GM19467 (cell line): ENCODE measurements around the gene KLK4.

Experiments used
- ATAC-seq: cut with Tn5 transposase; IDR thresholded peaks from one replicate; pipeline ENCODE4 v1.9.1; 2021; ENCODE audit warnings: mild to moderate bottlenecking, moderate library complexity; ENCODE audit not compliant: unreplicated experiment

Gene KLK4, protein sequence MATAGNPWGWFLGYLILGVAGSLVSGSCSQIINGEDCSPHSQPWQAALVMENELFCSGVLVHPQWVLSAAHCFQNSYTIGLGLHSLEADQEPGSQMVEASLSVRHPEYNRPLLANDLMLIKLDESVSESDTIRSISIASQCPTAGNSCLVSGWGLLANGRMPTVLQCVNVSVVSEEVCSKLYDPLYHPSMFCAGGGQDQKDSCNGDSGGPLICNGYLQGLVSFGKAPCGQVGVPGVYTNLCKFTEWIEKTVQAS

DNA sequence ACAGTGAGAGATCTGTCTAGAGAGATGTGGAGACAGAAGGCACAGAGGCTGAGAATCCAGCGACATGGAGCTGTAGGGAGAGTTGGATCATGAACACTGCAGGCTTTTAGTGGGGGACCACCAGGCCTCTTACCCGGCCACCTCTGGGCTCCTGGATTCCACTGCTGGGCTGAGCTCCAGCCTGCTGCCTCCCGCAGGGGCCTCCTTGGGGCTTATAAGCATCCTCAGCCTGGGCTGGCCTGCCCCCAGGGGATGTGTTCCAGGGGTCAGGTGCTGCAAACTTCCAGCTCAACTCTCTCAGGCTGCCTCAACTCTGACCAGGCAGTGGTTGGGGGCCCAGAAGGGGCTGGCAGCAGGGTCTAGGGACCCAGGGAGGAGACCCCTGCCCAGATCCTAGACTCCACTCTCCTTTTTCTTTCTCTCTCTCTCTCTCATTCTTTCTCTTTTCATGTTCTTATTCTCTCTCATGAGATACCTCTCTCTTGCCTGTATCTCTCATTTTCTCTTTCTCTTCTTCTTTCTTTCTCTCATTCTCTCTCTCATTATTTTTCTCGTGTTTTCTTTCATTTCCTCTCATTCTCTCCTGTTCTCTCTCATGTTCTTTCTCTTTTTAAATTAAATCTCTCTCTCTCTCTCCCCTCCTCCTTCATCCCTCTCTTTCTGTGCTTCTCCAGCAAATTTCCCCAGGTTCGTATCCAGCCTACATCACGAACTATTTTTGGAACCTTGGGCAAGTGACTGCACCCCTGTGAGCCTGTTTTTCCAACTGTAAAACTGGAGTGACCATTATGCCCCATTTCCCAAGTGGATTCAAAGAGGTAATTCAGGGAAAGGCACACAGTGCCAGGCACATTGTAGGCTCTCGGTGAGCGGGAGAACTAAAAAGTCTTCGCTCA, at the start of gene KLK4:
TSS of gene KLK4 (minus strand) at position 190 of the 896 bp plus-strand sequence. CDS start 657 bp downstream, outside the sequence.
- ATAC-seq, result no peak

DNA sequence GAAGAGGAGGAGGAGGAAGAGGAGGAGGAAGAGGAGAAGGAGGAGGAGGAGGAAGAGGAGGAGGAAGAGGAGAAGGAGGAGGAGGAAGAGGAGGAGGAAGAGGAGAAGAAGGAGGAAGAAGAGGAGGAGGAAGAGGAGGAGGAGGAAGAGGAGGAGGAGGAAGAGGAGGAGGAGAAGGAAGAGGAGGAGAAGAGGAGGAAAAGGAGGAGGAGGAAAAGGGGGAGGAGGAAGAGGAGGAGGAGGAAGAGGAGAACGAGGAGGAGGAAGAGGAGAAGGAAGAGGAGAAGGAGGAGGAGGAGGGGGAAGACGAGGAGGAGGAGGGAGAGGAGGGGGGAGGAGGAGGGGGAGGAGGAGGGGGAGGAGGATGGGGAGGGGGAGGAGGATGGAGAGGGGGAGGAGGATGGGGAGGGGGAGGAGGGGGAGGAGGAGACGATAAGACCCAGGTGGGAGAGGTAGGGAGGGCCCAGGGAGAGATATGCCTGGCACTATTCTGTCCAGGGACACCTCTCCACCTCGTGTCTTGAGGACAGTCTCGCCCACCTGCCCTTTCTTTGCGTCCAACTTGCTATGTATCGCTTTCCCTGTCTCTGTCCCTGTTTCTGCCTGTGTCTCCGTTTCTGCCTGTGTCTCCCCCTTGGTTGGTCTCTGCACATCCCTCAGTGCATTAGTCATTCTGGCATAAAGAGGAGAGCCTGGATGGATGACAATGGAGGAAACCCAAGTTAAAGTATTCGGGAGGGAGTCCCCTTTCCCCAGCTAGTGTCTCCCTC, 48.7 kb upstream of the KLK4 start:
- ATAC-seq, result no peak

DNA sequence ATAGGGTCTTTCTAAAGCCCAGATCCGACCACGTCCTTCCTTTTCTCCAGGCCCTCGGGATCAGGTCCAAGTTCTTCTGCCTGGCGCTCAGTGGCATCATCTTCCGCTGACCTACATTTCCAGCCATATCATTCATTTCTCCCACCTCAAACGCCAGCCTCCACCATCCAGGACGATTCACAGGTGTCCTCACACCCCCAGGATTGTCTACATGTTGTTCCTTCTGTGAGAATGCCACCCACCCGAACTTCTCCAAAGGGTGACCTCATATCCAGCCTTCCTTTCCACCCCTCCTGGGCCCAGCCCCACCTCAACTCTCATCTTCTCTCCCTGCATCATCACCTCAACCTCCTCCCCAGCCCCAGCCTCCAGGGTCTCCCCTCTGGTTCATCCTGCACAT, 46.4 kb upstream of the KLK4 start:
- no peak for ATAC-seq

DNA sequence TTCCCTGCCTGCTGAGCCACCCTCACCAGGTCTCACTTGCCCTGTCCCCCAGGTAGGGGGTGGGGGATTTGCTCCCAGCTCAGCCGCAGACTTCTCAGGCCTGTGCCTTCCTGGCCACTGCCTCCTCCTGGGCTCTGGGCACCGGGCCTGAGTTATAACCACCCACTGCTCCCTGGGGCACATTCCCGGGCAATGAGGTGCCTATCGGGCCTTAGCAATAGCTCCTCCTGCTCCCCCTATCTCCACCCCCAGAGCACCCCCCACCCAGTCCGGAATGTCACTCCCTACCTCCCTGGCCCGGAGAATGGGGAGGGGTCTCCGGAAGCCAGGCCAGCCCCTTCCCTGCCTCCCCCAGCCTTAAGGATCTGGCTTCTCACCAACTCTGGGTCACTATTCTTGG, 41.7 kb upstream of the KLK4 start, which contains the start of gene KLK5:
TSS of gene KLK5 (minus strand) at position 129 of the 400 bp plus-strand sequence. CDS start 381 bp downstream, outside the sequence.
- ATAC-seq, result no peak

DNA sequence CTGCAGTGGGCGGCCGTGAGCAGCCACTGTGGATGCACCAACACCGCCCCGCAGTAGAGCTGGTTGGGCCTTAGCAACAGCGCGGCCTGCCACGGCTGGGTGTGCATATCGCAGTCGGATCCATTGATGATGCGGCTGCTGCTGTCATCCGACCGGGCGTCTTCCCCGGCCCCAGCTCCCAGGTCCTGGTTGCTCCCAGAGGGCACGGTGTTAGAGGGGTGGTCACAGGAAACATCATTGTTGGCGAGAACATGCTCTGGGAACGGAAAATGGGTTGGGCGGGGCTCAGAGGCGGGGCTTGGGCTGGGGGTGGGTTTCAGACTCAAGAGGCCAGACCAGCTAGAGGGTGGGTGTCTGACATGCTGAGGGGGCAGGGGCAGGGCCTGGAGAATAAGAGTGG, 38.7 kb upstream of the KLK4 start:
- no peak for ATAC-seq

DNA sequence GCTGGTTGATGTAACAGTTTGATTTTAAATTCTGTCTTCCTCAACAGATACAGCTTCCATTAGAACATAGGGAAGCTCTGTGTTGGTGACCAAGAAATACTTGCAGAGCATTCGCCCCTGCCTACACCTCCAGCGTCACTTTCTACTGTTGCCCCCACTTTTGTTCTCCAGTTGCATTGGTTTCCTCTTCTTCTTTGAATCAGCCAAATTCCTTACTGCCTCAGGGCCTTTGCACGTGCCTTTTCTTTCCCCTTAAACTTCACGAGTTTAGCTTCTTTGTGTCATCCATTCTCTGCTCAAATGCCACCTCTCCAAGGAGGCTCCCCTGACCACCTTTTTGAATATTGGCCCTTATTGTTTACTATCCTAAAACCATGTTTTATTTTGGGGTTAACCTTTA, 35.9 kb upstream of the KLK4 start:
- ATAC-seq, result no peak

DNA sequence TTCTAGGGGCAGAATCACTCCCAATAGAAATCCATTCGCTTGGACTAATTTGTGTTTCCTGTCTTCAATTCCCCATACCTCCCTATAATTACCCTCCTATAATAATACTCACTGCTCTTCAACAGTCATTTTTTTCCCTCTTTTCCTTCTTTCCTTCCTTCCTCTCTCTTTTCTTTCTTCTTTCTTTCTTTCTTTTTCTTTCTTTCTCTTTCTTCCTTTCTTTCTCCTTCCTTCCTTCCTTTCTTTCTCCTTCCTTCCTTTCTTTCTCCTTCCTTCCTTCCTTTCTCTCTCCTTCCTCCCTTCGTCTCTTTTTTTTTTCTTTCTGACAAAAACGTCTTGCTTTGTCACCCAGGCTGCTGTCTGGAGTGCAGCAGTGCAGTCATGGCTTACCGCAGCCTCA, 33.6 kb upstream of the KLK4 start:
- no peak for ATAC-seq

DNA sequence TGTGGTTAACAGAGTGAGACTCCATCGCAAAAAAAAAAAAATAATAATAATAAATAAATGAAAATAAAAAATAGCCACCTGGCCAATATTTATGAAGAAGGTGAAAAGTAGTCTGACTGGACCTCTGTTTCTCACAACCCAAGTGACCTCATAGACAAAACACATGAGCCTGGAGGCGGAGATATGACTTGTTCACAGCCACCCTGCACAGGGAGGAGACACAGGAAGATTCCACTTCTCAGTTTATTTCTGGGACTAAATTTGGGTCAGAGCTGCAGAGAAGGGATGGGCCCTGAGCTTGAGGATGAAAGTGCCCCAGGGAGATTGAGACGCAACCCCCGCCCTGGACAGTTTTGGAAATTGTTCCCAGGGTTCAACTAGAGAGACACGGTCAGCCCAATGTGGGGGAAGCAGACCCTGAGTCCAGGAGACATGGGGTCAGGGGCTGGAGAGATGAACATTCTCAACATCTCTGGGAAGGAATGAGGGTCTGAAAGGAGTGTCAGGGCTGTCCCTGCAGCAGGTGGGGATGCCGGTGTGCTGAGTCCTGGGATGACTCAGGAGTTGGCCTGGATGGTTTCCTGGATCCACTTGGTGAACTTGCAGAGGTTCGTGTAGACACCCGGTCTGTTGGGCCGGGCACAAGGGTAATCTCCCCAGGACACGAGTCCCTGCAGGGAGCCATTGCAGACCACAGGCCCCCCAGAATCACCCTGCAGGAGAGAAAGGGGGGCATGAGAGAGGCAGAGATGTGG, 32.1 kb upstream of the KLK4 start:
- ATAC-seq, result no peak

DNA sequence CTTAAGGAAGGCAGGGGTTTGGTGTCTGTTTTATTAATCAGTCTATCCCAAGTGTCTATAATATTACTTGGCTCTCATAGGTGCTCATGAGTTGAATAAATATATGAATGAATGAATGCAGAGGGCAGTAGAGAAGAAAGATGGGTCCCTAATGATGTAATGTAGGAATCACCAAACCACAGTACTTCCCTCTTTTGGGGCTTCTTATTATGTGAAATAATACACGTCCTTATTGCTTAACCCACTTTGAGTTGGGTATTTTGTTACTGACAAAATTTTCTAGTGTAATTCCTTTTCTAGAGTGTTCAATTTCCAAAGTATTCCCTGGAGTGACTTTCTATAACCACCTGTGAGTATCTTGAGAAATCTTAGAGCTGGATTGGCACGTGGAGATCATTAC, 28.4 kb upstream of the KLK4 start:
- no peak for ATAC-seq

DNA sequence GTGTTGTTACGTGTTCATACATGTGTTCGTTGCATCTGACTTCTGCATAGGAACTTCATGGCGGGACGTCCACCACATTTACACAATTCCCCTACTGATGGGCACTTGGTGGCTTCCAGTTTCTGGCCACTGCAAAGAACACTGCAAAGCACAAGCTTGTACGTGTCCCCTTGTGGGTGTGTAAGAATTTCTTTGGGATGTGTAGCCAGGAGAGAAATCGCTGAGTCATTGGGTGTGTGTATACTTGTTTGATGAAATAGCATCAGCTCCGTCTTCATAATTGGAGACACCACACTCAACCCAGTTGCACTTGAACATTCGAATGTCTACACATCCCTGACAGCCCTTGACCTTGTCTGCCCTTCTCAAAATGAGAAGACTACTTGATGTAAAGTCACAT, 22.4 kb upstream of the KLK4 start:
- no peak for ATAC-seq

DNA sequence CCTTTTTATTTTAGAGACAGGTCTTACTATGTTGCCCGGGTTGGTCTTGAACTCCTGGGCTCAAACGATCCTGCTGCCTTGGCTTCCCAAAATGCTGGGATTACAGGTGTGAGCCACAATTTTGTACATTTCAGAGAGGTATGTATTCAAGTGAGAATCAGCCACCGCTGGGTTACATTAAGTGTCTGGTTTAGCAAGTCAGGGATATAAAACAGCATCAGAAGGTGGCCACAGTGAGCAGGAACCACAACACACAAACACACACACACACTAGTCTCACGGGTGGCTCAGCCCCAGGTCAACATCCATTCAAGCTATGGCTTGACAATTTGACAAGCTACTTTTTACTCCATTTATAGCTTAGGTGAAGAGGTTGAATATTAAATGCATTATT, 21.5 kb upstream of the KLK4 start:
- no peak for ATAC-seq

DNA sequence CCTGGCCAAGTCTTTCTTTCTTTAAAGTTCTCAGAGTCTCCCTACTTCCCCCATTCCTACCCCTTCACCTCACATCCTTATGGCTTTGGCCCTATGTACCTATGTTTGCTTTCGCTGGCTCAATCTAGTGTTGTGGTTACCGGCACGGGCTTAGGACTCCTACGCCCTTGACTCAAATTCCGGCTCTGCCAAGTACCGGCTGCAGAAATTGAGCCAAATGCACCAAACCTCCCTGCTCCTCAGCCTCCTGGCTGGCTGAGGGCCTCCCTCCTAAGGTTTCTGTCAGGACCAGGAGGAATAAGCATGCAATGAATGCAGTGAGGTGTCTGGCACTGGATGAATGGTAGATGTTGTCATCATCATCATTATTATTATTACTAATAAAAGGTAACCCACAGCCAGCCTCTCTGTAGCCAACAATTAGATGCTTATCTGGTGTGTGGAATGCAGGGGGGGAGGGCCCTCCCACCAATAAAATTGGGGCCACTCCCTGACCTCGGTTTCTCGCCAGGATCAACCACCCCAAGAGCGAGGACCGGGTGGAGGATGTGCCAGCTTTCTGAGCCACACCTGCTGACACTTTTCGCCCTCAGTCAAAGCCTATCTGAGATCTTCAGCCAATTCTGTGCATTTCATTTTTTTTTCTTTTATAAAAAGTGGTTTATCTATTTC, 21.0 kb upstream of the KLK4 start:
- ATAC-seq, result no peak

DNA sequence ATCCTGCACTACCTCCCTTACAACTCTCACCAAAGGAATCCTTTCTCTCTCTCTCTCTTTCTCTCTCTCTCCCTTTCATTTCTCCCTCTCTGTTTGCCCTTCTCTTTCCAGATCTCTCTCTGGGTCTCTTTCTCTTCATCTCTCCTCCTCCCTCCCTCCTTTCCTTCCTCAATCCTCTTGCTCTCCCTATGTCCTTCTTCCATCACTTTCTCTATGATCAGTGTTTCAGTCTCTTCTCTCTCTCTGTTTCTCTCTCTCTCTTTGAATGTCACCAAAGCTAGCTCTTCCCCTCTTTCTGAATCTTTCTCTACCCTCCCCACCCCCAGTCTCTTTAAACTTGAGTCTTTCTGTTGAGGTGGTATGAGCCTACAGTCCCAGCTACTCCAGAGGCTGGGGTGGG, 19.8 kb upstream of the KLK4 start:
- ATAC-seq, result no peak

DNA sequence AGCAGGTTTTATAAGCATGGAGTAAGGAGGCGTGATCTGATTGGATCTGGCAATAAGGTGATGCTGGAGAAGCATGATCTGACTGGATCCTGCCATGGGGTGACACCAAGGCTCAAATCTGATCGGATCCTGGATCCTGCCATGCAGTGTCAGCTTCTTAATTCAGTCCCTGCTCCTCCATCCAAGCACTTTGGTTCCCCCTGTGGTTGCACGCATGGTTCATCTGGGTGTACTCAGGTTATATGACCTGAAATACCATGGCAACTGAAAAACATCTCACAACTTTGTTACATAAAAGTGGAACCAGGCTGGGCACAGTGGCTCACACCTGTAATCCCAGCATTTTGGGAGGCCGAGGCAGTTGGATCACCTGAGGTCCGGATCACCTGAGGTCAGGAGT, 17.6 kb upstream of the KLK4 start:
- ATAC-seq, result no peak

DNA sequence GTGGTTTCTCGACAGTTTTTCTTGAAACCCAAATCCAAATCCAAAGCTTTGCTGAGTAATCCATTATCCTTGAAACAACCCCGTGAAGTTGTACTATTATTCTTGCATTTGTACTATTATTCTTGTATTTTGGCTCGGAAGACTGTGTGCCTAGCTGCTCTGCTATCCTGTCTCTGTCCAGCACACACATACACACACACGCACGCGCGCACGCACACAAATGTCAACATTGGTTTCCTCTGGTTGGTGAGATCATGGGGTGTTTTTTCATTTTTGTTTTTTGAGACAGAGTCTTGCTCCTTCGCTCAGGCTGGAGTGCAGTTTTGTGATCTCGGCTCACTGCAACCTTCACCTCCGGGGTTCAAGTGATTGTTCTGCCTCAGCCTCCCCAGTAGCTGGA, 14.9 kb upstream of the KLK4 start:
- ATAC-seq, result no peak

DNA sequence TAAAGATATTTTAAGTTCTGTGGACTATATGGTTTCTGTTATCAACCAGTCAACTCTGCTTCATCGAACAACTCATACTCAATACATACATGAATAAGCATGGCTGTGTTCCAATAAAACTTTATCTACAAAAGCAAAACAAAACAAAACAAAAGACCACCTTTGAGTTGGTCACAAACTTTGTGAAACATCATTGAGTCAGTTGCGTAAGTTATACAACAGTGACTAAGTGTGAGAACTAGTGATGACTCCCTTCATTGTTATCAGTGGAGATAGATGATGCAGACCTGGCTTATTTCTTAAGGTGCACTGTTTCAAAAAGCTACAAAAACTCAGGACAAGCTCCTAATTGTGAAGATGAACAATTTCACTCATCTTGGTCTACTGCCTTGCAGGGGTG, 14.5 kb upstream of the KLK4 start:
- ATAC-seq, result no peak

DNA sequence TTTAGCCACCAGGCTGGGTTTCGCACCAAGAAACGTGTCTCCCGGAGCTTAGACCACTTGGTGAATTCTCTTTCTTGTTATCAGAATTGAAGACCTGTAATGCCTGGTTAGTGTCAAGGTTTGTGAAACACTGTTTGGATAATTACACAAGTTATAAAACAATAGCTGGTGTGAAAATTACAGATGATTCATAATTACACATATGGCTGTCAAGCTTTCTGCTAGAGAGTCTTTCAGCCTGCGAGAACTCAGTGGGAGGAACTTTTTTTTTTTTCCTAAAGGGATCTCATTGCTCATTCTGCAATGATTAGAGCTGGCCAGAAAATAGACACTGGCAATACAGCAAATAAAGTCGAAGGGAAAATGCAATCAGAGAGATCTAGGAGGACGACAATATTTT, 13.4 kb upstream of the KLK4 start:
- ATAC-seq, result no peak

DNA sequence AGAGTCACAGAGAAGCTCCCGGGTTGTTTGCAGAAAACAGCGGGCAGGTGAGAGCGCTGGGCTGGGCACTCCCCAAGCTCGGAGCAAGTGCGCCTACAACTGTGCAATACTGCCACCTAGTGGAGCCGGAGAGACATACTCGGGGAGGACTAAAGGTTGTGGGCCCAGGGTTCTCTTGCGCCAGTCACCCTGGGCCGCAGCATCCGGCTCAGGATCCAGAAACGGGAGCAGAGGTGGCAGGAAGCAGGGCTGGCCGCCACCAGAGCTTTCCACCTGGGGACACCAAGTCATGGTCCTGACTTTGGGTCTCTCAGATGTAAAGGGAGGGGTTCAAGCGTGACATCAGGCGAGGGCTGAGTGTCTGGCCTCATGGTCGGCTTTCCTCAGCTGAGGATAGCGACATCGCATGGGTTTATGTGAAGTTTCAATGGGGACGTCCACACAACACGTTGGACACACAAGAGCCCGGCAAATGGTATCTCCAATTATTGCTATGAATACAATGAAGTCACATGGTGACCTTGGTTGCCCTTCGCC, 11.2 kb upstream of the KLK4 start:
- ATAC-seq, result no peak

DNA sequence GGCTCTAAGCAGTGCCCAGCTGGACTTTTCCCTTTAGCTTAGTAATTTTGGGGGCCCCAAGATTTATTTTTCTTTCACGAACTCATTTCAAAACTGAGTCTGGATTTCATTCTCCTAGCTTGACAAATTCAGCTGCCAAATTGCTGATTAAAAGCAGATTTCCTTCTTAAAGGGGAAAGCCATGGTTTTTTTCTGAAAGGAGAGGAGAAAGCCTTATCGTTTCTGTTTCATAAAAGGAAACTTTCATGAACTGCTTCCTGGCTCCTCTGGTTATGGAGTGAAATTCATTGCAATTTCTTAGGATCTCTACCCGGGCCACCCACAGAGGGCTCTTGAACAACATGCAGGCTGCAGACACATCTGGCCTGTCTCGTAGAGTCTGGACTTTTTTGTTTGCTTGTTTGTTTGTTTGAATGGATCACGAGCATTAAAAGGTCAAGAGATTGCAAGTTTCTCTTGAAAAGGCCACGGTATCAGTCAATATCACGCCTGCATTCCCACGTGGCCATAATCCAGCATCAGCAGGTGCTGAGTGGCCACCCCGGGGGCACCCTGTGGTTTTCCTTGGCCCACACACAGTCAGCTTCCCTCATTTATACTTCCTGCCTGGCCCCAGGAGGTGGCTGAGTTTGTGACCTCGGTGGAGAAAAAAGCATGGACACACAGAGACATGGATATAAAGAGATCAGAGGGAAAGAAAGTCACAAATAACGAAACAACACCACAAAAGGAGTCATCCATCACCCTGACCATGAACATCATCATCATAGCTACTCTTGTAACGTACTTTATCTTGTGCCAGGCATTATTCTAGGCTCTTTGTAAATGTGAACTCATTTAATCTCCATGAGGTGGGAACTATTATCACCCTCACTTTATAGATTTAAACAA, 10.5 kb upstream of the KLK4 start:
- no peak for ATAC-seq
